ENCODE data around the gene UQCC2. TPM values are rescaled to one million over a fixed set of nuclear protein-coding genes. Genes with fewer than 3 reads are reported as not detected.

The UQCC2 gene
- total and polyA plus RNA-seq, 2 donors (not counting 1 experiment from before 2014, with no cell fraction given), result 13.2 to 16.6 TPM

GRCh38 chr6:33691456-33692077, 19.9 kb downstream of the UQCC2 start:
- no peak for TF ChIP-seq CTCF (IDR thresholded peaks at IDR 0.05)
- DNase-seq (no peak), ATAC-seq (ENCODE audit: low read depth) (no peak)
- H4K20me1 ChIP-seq (ENCODE audit: control insufficient read depth, insufficient read depth, low read length, poor library complexity, severe bottlenecking), result no peaks in the 10 kb centered on the region
- intact Hi-C loops (cut with micrococcal nuclease), result no loop called here
- H3K9me3 ChIP-seq (ENCODE audit: control extremely low read depth in 1 of 3, control insufficient read depth in 2 of 3, insufficient read depth in 1 of 3, low read length in 2 of 3), result no peaks in the 10 kb centered on the region
- H3K4me3 Mint-ChIP-seq, result no peak overlapping the region
- H3K4me1 ChIP-seq (ENCODE audit: control insufficient read depth in 2 of 2, insufficient read depth in 2 of 2, low read length in 2 of 2), result peaks cover 44 to 49% of the 10 kb centered on the region in 2 donors
- H3K9me3 Mint-ChIP-seq (ENCODE audit: insufficient read depth), result no peaks in the 10 kb centered on the region
- H3K27ac Mint-ChIP-seq, result peak overlapping the region; percentile 99
- H3K27me3 Mint-ChIP-seq, result no peaks in the 10 kb centered on the region
- CTCF ChIA-PET, result interaction anchor here (1.2 to 3.9 kb wide), 3 partner anchors 9 to 104 kb away, joined by 4 to 23 read pairs (median 6); no protein-coding TSS in a partner anchor
- peaks cover 0 to 58% of the 10 kb centered on the region in 2 experiments for H3K36me3 ChIP-seq (replicated peaks in 1 of 2; ENCODE audit: control extremely low read depth in 1 of 2, control insufficient read depth in 1 of 2, extremely low read depth in 1 of 2, insufficient read depth in 2 of 2, low read length in 1 of 2)
- H2AFZ ChIP-seq (ENCODE audit: insufficient read depth, low read depth, low read length, poor library complexity, severe bottlenecking), result no peak overlapping the region
- no peak overlapping the region for H3K4me2 ChIP-seq (replicated peaks; ENCODE audit: low read depth, low read length, poor library complexity, severe bottlenecking)
- no peaks in the 10 kb centered on the region for H3K27me3 ChIP-seq (replicated peaks in 1 of 4; ENCODE audit: control extremely low read depth in 1 of 4, control insufficient read depth in 3 of 4, insufficient read depth in 4 of 4, low read length in 3 of 4)
- H3K27ac ChIP-seq (ENCODE audit: low read length in 2 of 2), result peak overlapping the region in 1 of 2 donors; percentile 91
- no peak overlapping the region for H3K9ac ChIP-seq (ENCODE audit: low read length)
- peaks cover 42% of the 10 kb centered on the region for H3K4me1 Mint-ChIP-seq
- WGBS (ENCODE audit: insufficient coverage), result 93% methylated on average over 15 of the region's 15 CpGs
- POLR2A ChIA-PET, result interaction anchor here (0.6 kb wide), 1 partner anchor 373 kb away, joined by 4 read pairs; no protein-coding TSS in a partner anchor
- H3K4me3 ChIP-seq (ENCODE audit: control extremely low read depth in 1 of 5, extremely low read depth in 1 of 5, insufficient read depth in 1 of 5, low read depth in 2 of 5, low read length in 4 of 5), result no peak overlapping the region
- H3K79me2 ChIP-seq (ENCODE audit: control insufficient read depth, insufficient read depth, low read length), result no peaks in the 10 kb centered on the region

GRCh38 chr6:33690766-33691165, 20.7 kb downstream of the UQCC2 start:
- H3K4me3 ChIP-seq (ENCODE audit: control extremely low read depth in 1 of 5, extremely low read depth in 1 of 5, insufficient read depth in 1 of 5, low read depth in 2 of 5, low read length in 4 of 5), result no peak overlapping the region
- intact Hi-C loops (cut with micrococcal nuclease), result no loop called here
- H3K9me3 ChIP-seq (ENCODE audit: control extremely low read depth in 1 of 3, control insufficient read depth in 2 of 3, insufficient read depth in 1 of 3, low read length in 2 of 3), result no peaks in the 10 kb centered on the region
- POLR2A ChIA-PET, result no interaction called here
- no peaks in the 10 kb centered on the region for H3K27me3 Mint-ChIP-seq
- ATAC-seq (ENCODE audit: low read depth) (no peak), DNase-seq (no peak)
- H3K9me3 Mint-ChIP-seq (ENCODE audit: insufficient read depth), result no peaks in the 10 kb centered on the region
- no peak overlapping the region for H3K4me3 Mint-ChIP-seq
- H3K27ac Mint-ChIP-seq, result no peak overlapping the region
- no peaks in the 10 kb centered on the region for H3K79me2 ChIP-seq (ENCODE audit: control insufficient read depth, insufficient read depth, low read length)
- CTCF ChIA-PET, result interaction anchor here (1.3 to 3.9 kb wide), 5 partner anchors 10 to 103 kb away, joined by 3 to 23 read pairs (median 6); no protein-coding TSS in a partner anchor
- H3K4me2 ChIP-seq (replicated peaks; ENCODE audit: low read depth, low read length, poor library complexity, severe bottlenecking), result no peak overlapping the region
- 96% methylated on average over 8 of the region's 13 CpGs for WGBS (ENCODE audit: insufficient coverage)
- H3K27ac ChIP-seq (ENCODE audit: low read length in 2 of 2), result no peak overlapping the region
- no peak overlapping the region for H2AFZ ChIP-seq (ENCODE audit: insufficient read depth, low read depth, low read length, poor library complexity, severe bottlenecking)
- peaks cover 36 to 41% of the 10 kb centered on the region in 2 donors for H3K4me1 ChIP-seq (ENCODE audit: control insufficient read depth in 2 of 2, insufficient read depth in 2 of 2, low read length in 2 of 2)
- no peak for TF ChIP-seq EZH2 (IDR thresholded peaks at IDR 0.05; ENCODE audit: borderline replicate concordance, insufficient read depth, low read depth, low read length, poor library complexity, severe bottlenecking)
- TF ChIP-seq CTCF (IDR thresholded peaks at IDR 0.05), result no peak
- no peaks in the 10 kb centered on the region for H4K20me1 ChIP-seq (ENCODE audit: control insufficient read depth, insufficient read depth, low read length, poor library complexity, severe bottlenecking)
- H3K36me3 ChIP-seq (replicated peaks in 1 of 2; ENCODE audit: control extremely low read depth in 1 of 2, control insufficient read depth in 1 of 2, extremely low read depth in 1 of 2, insufficient read depth in 2 of 2, low read length in 1 of 2), result peaks cover 0 to 66% of the 10 kb centered on the region in 2 experiments
- no peaks in the 10 kb centered on the region for H3K27me3 ChIP-seq (replicated peaks in 1 of 4; ENCODE audit: control extremely low read depth in 1 of 4, control insufficient read depth in 3 of 4, insufficient read depth in 4 of 4, low read length in 3 of 4)
- H3K4me1 Mint-ChIP-seq, result peaks cover 34% of the 10 kb centered on the region
- no peak overlapping the region for H3K9ac ChIP-seq (ENCODE audit: low read length)

All from B cell (primary cell).